Fibroblast of the conjunctiva (primary cell): ENCODE results near the gene ZCCHC8.
"Not testable (repeated sequence)": the region's sequence is repeated elsewhere in the genome, so short reads cannot be mapped to it uniquely, and the experiment has no call there.

Source experiments
- DNase-seq: peaks from one replicate; pipeline ENCODE4 v3.0.0-alpha.2; 2010; ENCODE audit warnings: low read depth

The ZCCHC8 gene

DNA sequence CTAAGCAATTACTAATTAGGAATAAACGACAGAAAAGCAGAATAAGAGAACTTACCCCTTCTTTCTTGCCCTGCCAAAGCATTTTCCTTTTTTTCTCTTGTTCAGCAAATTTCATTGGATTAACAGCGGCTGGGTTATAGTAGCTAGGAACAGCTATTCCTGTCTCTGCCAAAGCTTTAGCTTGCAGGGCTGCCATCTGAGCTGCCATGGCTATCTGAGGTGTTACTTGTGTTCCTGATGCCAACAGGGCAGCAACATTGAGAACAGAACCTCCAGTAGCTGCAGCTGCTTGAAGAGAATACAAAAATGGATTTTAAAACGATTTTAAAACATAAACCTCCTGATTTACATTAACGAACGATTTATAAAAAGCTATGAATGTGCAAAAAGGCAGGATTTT is 7.4 kb upstream of the ZCCHC8 start:
- DNase-seq: no peak

DNA sequence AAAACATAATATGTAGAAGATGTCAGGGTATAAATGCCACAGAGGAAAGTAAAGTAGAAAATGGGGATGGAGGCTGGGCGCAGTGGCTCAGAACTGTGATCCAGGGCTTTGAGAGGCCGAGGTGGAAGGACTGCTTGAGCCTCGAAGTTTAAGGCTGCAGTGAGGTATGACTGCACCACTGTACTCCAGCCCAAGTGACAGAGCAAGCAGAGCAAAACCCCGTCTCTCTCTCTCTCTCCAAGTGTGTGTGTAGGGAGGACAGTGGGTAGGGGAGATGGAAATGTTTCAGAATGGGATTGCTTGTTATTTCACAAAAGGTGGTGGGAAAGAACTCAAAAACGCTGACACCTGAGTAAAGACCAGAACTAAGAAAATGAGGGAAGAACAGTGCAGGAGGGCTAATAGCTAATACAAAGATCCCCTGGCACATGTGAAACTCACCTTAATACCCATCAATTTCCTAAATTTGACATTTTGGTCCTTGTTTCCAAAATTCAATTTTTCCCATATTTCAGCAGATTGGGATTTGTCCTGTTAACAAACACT is 5.7 kb upstream of the ZCCHC8 start:
- DNase-seq: no peak

DNA sequence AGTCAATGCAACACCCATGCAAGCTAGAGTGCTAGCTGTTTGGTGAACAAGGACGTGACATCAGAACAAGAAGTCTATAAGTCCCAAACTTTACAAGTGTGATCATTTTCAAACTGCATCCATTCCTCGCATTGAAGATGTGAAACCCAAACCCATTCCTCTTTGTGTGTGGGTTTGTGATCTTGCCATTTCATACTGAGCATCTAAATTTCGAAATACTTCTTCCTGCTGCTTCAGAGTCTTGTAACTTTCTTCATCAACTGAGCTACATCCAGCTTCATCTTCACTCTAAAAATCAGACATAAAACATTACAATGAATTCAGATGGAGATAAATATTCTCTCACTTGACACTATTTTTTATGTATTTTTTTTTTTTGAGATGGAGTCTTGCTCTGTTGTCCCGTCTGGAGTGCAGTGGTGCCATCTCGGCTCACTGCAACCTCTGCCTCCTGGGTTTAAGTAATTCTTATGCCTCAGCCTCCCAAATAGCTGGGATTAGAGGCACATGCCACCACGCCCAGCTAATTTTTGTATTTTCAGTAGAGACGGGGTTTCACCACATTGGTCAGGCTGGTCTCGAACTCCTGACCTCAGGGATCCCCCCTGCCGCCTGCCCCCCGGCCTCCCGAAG is 4.8 kb upstream of the ZCCHC8 start:
- no peak for DNase-seq

DNA sequence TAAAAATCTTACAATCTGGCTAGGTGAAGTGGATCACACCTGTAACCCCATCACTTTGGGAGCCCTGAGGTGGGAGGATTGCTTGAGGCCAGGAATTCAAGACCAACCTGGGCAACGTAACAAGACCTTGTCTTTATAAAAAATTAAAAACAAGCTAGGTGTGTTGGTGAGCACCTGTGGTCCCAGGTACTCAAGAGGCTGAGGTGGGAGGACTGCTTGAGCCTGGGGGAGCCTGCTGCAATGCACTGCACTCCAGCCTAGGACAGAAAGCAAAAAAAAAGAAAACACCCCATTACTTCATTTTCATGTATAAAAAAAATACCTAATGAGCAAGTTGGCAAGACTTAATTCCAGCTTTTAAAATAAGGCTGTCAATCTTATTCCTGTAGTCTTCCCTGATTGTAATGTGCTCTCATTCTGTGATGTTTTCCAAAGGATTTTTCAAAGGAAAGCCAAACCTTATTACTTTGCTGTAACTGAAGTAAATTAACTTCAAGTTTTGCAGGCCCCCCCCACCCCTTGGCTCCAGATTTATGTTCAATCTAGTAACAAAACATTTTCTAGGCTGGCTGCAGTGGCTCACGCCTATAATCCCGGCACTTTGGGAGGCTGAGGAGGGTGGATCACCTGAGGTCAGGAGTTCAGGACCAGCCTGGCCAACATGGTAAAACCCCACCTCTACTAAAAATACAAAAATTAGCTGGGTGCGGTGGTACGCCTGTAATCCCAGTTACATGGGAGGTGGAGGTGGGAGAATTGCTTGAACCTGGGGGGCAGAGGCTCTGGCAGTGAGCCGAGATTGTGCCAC is 3.3 kb upstream of the ZCCHC8 start:
- DNase-seq: no peak

DNA sequence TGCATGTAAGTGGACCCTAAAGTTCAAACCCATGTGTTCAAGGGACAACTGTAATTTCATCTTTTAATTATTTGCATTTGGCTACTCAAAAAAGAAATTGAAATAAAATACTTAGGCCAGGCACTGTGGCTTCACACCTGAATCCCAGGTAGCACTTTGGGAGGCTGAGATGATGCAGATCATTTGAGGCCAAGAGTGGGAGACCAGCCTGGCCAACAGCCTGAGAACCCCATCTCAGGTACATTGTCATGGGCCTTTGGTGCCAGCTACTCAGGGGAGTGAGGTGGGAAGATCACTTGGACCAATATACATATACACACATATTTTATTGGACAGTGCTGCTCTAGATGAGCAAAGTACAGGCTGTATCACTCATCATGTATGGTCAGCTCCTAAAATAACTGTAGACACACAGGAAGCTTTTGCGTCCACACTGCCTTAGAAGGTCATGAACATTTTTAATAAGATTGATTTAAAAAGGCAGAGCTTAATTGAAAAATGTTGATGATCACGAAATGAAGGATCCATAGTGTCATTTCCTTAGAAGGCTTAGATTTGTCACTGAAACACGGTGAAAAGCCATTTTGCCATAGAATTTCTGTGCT is 2.5 kb upstream of the ZCCHC8 start:
- DNase-seq: no peak

DNA sequence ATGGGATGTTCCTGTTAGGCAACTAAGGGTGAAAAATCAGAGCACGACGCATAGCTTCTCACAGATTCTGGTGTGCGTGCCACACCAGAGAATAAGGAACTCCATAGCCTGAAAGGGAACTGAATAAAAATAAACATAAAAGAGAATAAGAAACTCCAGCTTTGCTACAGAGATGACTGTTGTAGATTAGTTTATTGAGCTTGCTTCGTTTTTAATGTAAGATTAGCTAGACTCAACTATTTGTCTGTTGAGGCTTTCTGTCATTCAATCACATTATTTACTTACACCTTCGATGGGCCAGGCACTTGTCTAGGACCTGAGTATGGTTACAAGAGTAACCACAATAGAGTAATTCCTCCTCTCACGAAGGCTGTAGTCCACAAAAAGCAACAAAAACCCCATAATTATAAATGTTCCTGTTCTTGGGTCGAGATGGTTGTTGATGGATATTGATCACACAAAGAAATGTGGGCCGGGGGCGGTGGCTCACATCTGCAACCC is 807 bp upstream of the ZCCHC8 start:
- DNase-seq: no peak

DNA sequence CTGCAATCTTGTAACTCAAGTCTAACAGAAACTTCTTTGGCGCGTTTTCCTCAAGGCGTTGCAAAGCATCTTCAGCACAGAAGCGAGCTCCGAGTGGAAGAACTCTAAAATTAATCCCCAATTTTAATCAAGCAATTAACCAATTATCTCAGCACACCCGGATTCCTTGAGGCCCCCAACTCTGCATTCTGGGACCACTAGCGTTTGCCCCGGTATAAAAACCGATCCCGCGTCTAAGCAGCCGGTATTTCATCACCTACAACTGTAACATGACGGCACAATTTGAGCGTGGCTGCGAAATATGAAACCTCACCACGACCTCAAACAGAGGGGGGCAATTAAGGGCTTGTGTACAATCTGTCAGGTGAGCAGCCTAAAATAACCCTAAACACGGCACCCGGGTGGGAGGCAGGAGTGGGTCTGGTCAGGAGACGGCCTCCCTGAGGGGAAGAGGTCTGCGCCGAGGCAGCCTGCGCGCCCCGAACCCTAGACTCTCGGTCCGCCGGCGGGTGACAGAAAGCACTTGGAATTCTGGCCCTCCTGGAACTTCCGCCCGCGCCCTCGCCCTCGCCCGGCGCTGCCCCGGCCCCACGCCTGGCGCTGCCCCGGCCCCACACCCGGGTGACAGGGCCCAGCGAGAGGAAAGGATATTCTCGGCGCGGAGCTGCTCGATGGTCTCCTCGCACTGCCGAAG is 594 bp downstream of the ZCCHC8 start:
- DNase-seq: peak; percentile 51

DNA sequence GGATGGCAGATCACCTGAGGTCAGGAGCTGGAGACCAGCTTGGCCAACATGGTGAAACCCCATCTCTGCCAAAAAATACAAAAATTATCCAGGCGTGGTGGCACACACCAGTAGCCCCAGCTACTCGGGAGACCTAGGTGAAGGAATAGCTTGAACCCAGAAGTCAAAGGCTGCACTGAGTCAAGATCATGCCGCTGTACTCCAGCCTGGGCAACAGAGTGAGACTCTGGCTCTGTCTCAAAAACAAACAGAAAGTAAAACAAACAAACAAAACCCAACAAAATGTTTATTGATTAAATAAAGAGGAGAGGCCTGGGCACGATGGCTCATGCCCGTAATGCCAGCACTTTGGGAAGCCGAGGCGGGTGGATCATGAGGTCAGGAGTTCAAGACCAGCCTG is 5.5 kb downstream of the ZCCHC8 start:
- DNase-seq: no peak

DNA sequence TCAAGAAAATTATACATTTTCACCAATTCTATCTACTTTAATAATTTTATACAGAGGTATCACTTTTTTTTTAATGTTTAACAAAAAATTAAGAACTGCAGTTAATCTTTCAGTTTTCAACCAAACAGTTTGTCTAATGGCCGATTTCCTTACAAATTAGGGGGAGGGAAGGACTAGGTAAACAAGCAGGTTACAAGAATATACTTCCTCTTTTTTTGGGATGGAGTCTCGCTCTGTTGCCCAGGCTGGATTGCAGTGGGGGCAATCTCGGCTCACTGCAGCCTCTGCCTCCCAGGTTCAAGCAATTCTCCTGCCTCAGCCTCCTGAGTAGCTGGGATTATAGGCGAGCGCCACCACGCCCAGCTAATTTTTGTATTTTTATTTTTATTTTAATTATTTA is 7.5 kb downstream of the ZCCHC8 start:
- not testable (repeated sequence) for DNase-seq

DNA sequence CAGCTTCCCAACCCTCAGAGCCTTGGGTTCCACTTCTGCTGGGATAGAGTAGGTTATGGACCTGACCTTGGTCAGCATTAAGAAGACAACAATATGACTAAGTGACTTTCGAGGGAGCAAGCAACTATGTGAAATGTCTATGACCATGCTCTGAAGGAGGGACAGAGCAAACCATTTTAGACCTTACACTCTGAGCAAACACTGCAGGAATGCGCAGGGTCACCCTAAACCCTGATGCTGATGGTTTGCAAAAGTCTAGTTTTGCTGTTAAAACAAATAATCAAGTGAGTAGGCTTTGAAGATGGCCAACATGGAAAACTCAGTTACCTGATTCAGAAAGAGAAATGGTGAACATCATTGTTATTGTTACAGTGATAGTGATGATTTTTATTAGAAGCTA is 8.7 kb downstream of the ZCCHC8 start:
- no peak for DNase-seq

DNA sequence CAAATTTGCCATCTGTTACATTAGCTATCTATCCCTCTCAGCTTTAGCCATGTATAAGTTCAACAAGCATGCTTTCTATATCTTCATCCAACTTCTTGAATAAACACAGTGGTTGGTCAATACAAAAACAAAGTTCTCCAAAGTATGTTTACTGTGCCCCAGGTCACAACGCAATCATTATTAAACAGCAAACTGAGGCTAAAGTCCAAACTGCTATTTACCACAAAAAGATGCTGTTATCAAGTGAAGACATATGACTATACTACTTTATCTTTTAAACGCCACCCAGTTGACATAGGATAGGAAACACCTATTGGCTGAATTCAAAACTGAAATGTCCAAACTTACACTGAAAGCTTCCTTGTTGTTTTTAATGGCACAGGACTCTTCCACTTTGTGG is 11.7 kb downstream of the ZCCHC8 start:
- no peak for DNase-seq

DNA sequence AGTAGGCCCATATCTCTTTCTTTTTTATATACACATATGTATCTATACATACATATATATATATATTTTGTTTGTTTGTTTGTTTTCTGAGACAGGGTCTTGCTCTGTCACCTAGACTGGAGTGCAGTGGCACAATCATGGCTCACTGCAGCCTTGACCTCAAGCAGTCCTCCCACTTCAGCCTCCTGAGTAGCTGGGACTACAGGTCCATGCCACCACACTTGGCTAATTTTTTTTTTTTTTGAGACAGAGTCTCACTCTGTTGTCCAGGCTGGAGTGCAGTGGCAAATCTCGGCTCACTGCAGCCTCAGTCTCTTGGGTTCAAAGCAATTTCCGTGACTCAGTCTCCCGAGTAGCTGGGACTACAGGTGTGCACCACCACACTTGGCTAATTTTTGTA is 12.9 kb downstream of the ZCCHC8 start:
- DNase-seq: not testable (repeated sequence)

DNA sequence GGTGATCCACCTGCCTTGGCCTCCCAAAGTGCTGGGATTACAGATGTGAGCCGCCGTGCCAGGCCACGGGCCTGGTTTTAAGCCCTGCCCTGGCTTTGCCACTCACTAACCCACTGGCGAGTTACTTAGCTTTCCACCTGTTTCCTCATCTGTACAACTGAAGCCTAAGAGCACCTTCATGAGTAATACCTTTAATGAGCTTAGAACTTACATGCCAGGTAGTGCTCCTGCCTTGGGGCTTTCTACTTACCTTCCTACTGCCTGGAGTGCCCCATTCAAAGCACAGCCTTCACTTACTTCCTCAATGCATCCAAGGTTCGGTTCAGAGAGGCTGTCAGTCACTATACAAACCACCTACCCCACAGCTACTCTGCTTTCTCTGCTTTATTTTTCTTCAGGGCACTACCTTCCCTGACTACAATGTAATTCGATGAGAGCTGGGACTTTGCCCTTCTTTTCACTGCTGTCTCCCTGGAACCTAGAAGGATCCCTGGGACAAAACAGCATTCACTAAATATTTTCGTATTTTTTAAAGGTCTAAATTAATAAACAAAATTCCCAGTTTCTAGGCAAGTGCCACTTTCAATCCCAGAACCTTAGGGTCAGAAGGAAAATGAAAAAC is 13.8 kb downstream of the ZCCHC8 start:
- DNase-seq: no peak

DNA sequence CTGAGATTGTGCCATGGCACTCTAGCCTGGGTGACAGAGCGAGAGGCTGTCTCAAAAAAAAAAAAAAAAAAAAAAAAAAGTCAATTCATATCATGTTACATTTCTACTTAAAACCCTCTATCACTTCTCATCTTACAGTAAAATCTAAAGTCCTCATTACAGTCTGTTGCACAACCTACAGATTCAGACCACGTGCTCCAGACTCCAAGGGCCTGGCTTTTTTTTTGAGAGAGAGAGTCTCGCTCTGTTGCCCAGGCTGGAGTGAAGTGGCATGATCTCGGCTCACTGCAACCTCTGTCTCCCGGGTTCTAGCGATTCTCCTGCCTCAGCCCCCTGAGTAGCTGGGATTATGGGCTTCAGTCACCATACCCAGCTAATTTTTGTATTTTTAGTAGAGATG is 14.4 kb downstream of the ZCCHC8 start:
- peak; percentile 33 for DNase-seq

DNA sequence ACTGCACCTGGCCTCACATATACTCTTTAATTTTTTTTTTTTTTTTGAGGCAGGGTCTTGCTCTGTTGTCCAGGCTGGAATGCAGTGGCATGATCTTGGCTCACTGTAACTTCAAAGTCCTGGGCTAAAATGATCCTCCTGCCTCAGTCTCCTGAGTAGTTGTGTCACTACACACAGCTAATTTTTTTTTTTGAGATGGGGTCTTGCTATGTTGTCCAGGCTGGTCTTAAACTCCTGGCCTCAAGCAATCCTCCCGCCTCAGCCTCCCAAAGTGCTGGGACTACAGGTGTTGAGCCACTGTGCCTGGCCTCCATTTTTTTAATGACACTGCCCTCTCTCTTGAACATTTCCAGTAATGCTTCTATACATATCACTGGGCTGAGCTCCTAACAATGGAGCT is 16.3 kb downstream of the ZCCHC8 start:
- DNase-seq: not testable (repeated sequence)

DNA sequence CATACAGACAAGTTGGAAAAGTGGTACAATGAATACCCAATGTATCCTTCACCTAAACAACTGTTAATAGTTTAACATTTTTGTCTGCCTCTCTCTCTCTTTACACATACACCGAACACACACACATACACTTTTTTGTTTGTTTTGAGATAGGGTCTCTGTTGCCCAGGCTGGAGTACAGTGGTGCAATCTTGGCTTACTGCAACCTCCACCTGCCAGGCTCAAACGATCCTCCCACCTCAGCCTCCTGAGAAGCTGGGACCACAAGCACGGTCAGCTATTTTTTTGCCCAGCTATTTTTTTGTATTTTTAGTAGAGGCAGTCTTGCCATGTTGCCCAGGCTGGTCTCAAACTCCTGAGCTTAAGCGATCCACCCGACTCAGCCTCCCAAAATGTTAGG is 16.8 kb downstream of the ZCCHC8 start:
- no peak for DNase-seq

DNA sequence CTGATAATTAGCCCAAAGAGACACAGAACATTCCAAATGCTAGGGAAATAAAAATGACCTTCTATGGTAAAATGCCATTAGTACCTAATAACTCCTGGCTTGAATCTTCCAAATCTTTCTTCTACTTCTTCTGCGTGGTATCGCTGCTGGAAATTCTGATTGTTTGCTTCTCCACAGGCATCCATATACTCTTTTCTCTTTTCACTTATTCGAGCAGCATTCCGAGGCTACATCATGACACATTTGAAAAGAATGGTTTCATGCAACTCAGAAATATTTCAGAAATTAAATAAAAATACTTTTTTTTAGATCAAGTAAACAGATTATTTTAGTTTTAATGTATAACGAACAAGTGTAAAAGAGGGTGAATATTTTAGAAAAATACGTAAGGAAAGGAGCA is 18.9 kb downstream of the ZCCHC8 start:
- no peak for DNase-seq

DNA sequence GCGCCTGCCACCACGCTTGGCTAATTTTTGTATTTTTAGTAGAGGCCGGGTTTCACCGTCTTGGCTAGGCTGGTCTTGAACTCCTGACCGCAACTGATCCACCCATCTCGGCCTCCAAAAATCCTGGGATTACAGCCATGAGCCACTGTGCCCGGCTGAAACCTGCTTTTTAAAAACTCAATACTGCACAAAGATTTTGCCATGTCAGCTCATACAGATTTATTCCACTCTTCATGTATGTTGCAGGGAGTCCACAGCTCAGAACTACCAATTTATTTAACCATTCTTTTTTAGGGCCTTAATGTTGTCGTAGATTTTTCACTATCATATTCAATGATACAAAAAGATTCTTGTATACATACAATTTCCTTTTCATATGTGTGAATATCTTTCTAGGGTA is 20.0 kb downstream of the ZCCHC8 start:
- no peak for DNase-seq

DNA sequence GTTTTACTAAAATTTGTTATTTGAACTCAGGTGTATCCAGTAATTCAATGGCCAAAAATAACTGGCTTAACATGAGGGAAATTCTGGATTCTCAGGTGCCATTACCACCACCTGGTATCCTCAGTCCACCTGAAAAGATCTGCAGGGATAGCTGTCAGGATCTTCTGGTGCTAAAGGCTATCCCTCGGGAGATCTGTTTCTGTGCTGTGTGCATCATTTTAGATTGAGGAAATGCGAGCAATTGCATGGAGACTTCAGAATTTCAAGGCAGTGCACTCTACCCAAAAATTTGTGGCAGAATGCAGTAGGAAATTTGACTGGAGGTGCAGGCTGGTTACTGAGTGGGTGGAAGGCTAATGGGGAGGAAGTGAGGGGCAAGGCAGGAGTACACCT is 26.4 kb downstream of the ZCCHC8 start:
- no peak for DNase-seq

DNA sequence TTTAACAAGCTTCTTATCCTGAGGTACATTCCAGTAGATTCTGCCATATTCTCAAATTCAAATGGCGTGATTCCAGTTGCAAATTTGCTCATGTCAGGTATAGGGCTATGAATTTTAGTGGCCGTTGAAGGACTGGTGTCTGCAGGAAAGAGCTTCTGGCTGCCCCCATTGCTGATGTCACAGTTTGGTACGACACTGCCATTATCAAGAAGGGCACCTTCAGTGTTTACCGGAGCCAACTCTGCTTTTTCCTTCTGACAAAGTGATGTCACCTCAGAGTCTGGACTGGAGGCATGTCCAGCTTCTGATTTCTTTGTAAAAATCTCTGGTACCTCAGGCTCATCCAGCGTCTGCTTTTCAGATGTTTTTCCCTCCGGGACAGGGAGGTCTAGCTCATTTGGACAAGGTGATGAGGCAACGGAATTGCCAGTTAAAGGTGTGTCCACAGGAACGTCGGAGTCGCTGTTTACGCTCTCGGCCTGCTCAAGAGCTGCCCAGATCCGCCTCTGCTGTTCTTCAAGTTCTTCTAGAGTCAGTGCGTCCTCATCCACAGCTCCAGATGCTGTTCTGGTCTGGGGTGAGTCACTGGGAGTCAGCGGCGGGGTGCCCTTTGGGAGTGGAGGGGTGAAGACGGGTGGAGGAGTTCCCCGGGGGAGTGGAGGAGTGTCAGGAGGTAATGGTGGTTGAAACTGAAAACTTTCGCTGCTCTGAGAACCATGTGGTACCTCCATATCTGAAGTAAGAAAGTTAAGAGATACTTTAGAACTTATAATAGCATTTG is 27.0 kb downstream of the ZCCHC8 start:
- DNase-seq: no peak
